Amniotic stem cell (primary cell): ENCODE data around the gene ANKRD9.

Experiments
- DNase-seq: peaks from one replicate; lab custom pipeline; 2025; lab: John Stamatoyannopoulos, UW

The ANKRD9 gene

GRCh38 chr14:102512793-102513300 is 3.3 kb upstream of the ANKRD9 start:
- DNase-seq = no peak

DNA sequence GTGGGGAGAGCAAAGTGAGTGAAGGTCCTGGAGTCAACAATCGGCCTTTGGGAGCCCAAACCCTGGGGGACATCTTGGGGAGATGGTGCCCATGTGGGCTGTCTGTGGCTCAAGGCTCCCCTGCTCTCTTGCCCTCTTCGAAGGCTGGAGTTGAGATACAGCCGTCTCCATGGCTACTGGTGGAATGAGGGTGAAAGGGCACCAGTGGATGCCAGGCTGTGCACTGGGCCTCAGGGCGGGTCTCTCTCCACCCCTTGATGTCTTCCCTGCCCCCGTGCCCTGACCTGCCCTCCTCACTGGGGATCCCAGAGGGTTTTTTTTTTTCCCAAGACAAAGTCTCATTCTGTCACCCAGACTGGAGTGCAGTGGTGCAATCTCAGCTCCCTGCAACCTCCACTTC is 2.0 kb upstream of the ANKRD9 start:
- no peak for DNase-seq

- no peak for DNase-seq
Measured at GRCh38 chr14:102510616-102511520, 1.3 kb upstream of the ANKRD9 start.

DNA sequence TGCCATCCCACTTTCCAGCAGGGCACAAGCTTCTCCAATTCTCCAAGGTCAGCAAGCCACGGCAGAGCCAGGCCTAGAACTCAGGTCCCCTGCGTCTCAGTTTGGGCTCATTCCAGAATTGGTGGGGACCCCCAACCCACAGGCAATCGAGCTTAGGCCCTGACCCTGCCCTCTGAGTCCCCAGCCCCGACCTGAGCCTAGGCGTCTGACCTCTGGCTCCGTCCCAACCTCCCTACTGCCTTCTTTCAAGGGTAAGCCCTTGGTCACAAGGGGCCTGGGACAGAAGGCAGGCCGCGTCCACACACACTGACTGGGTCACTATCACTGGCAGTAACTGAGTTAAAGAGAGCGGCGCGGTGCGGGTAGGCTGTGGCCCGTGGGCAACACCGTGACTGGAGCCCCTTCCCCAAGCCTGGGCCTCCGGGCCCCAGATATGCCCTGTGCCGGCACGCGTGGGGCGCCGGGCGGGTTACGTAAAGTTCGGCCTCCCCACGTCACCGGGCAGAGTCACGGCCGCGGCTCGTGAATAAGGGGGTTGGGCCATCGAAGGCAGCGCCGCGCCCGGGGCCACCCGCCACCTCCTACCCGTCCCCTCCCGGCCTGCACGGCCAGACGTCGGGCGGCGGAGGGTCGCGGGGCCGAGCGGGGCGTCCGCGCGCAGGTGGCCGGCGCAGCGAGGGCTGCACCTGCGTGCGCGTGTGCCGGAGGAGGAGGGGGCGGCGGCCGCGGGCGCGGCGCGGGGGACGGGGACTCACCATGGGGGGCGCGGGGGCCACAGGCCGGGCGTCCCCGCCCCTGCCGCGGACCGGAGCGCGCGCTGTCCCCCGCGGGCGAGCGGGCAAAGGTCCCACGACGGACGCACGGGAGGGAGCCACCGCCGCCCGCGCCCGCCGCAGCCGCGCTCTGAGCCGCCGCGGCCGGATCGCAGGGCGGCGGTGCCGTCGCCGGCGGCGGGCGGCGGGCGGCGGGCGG is 516 bp downstream of the ANKRD9 start:
- DNase-seq = no peak

GRCh38 chr14:102508410-102508773 is 1.2 kb downstream of the ANKRD9 start:
- no peak for DNase-seq

- DNase-seq = no peak
Measured at GRCh38 chr14:102507857-102508312, 1.7 kb downstream of the ANKRD9 start.

GRCh38 chr14:102507081-102507856 is 2.3 kb downstream of the ANKRD9 start:
- DNase-seq = no peak

DNA sequence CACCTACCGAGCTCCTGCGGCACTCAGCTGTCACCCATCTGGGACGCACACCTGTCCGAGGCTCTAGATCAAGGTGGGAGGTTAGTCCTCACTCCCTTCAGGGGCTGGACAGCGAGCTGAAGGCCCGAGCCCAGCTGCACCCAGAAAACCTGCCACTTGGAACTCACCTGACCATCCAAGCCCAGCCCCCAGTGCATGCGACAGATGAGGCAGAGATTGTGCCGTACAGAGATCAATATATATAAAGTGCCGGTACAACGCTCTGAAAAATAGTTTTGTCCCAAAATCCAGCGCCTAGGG is 3.0 kb downstream of the ANKRD9 start:
- no peak for DNase-seq

- DNase-seq = no peak
Measured at GRCh38 chr14:102505775-102506625, 3.6 kb downstream of the ANKRD9 start.

DNA sequence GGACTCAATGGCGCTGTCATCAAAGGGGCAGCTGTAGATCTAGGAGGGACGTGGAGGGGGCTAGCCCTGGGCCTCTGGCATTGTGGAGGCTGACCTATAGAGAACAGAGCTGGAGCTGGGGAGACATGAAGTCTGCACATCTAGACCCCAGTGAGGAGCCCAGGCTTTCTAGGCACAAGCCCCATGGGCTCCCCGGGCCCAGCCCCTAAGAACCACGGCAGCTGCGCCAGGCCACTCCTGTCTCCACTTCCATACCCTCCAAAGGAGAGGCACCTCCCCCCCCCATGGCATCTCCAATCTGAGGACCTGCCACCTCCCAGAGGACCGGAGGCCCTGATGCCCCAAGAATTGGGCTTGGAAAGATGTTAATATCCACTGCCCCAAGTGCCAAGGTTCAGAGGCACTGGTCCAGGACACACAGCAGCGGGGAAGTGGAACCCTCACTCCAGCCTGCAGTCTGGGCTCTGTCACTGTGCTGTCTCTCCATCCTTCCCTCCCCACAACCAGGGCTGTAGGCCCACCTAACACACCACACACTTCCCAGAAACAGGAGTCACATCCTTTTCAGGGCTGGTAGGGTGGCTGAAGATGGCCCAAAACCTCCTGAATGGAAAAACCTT is 4.5 kb downstream of the ANKRD9 start:
- no peak for DNase-seq

DNA sequence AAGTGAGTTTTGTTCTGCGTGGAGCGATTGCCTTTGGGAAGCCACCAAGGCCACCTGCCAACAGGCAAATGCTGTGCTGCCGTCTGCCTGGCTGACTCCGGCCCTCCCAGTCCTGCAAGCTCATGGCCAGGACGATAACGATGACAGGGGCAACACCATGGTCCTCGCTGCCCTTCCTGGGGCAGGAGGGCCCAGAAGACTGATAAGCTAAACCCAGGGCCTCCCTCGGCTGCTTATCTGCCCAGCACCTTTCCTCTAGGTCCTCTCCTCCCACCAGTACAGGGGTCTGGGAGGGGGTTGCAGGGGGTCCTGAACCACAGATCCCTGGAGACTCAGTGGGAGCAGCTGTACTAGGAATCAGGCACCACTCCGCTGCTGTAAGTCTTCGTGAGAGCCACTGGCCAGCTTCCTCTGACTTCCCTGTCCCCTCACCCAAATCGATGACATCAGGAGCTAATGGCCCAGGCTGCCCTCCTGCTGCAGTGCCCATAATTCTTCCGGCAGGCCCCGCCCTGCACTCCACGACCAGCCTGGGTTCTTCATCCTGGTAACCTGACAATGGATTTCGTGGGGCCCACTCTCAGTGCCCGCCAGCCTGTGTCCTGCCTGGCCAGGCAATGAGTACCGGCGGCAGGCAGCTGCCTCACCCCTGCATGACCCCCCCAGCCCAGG is 5.1 kb downstream of the ANKRD9 start:
- no peak for DNase-seq

DNA sequence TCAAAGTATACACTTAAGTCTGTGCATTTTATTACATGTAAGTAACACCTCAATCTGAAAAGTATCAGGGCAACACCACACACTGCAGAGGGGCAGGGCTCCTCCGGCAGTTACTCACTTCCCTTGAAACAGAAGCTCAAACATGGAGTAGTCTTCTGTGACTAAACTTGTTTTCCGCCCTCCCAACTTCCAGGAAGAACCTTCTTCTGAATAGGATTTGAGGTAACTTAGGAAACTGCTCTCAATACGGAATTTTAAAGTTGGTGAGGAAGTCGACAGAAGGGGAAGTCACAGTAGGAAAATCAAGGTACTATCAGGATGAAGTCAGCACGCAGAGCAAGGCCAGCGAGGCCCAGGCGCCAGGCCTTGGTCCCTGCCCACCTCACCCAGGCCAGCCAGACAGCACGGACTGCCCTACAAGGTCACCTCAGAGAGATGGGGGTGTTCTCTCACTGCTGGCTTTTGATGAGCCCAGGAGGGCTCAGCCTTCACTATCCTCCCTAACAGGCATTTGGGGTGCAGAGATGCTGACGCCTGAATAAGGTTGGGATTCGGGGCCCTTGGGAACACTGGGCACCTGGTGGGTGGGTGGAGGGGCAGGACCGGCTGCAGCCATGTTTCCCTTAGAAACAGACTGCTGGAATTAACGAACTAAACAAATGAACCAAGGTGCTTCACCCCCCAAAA is 5.8 kb downstream of the ANKRD9 start:
- DNase-seq = no peak

GRCh38 chr14:102502571-102502970 is 7.0 kb downstream of the ANKRD9 start:
- DNase-seq = no peak

- DNase-seq = no peak
Measured at GRCh38 chr14:102501751-102502315, 7.7 kb downstream of the ANKRD9 start.

GRCh38 chr14:102500713-102501112 is 8.9 kb downstream of the ANKRD9 start:
- no peak for DNase-seq

- DNase-seq = no peak
Measured at GRCh38 chr14:102500158-102500662, 9.4 kb downstream of the ANKRD9 start.

GRCh38 chr14:102499401-102500157 is 10.0 kb downstream of the ANKRD9 start:
- no peak for DNase-seq

DNA sequence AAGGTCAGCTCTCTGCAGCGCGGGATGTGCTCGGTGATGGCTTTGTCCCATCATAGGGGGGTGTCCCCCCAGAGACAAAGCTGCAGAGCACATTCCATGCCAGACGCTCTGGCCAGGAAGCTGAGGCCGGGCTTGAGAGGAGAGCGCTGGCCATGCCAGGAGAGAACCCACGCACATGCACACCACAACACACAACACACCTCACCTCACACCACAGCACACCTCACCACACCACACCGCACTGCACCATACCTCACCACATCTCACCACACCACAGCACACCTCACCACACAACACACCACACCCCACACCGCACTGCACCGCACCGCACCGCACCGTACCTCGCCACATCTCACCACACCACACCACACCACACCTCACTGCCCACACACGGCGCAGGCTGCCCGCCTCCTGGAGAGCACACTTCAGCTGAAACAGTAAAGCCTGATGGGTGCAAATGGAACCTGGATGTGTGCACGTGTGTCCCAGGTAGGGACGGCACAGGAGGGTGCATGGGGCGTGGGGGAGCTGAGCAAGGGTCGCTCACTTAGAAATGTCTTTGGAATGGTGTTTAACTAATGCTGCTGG is 10.8 kb downstream of the ANKRD9 start:
- DNase-seq = no peak
